Measurements from ENCODE around the gene RSAD1.

RSAD1 gene

GRCh38 chr17:50443505-50443974 is 35.1 kb upstream of the RSAD1 start:
- H3K4me1 ChIP-seq (ENCODE audit: insufficient read depth, poor library complexity, severe bottlenecking), result peaks cover 33% of the 10 kb centered on the region
- peak overlapping the region; percentile 76 for H3K27ac ChIP-seq (ENCODE audit: poor library complexity, severe bottlenecking)
- DNase-seq (ENCODE audit: low spot score) (no peak), ATAC-seq (ENCODE audit: low read depth) (peak; percentile 65)
- no peak for TF ChIP-seq CTCF (IDR thresholded peaks at IDR 0.05; ENCODE audit: poor library complexity, severe bottlenecking)
- H3K4me3 ChIP-seq (ENCODE audit: severe bottlenecking), result no peak overlapping the region
- H3K36me3 ChIP-seq (ENCODE audit: low read depth), result peaks cover 28% of the 10 kb centered on the region
- no peaks in the 10 kb centered on the region for H3K27me3 ChIP-seq (ENCODE audit: insufficient read depth, poor library complexity, severe bottlenecking)
- H3K9me3 ChIP-seq (ENCODE audit: severe bottlenecking), result no peaks in the 10 kb centered on the region

- no peak for TF ChIP-seq CTCF (IDR thresholded peaks at IDR 0.05; ENCODE audit: poor library complexity, severe bottlenecking)
- Histone ChIP-seq H3K27ac (ENCODE audit: poor library complexity, severe bottlenecking) (peak overlapping the region; percentile 2), H3K9me3 (ENCODE audit: severe bottlenecking) (no peaks in the 10 kb centered on the region), H3K4me1 (ENCODE audit: insufficient read depth, poor library complexity, severe bottlenecking) (peaks cover 30% of the 10 kb centered on the region), H3K27me3 (ENCODE audit: insufficient read depth, poor library complexity, severe bottlenecking) (no peaks in the 10 kb centered on the region), H3K36me3 (ENCODE audit: low read depth) (peaks cover 35% of the 10 kb centered on the region), H3K4me3 (ENCODE audit: severe bottlenecking) (no peak overlapping the region)
- DNase-seq (ENCODE audit: low spot score) (no peak), ATAC-seq (ENCODE audit: low read depth) (no peak)
Measured at GRCh38 chr17:50444841-50445715, 33.6 kb upstream of the RSAD1 start.

- Histone ChIP-seq H3K9me3 (ENCODE audit: severe bottlenecking) (no peaks in the 10 kb centered on the region), H3K36me3 (ENCODE audit: low read depth) (peaks cover 36% of the 10 kb centered on the region), H3K4me1 (ENCODE audit: insufficient read depth, poor library complexity, severe bottlenecking) (peaks cover 29% of the 10 kb centered on the region), H3K4me3 (ENCODE audit: severe bottlenecking) (no peak overlapping the region), H3K27me3 (ENCODE audit: insufficient read depth, poor library complexity, severe bottlenecking) (no peaks in the 10 kb centered on the region), H3K27ac (ENCODE audit: poor library complexity, severe bottlenecking) (peak overlapping the region; percentile 2)
- ATAC-seq (ENCODE audit: low read depth), result no peak
- no peak for DNase-seq (ENCODE audit: low spot score)
- TF ChIP-seq CTCF (IDR thresholded peaks at IDR 0.05; ENCODE audit: poor library complexity, severe bottlenecking), result no peak
Measured at GRCh38 chr17:50445730-50446325, 32.8 kb upstream of the RSAD1 start.

- Histone ChIP-seq H3K4me3 (ENCODE audit: severe bottlenecking) (no peak overlapping the region), H3K27ac (ENCODE audit: poor library complexity, severe bottlenecking) (no peak overlapping the region), H3K36me3 (ENCODE audit: low read depth) (peaks cover 30% of the 10 kb centered on the region), H3K9me3 (ENCODE audit: severe bottlenecking) (no peaks in the 10 kb centered on the region), H3K27me3 (ENCODE audit: insufficient read depth, poor library complexity, severe bottlenecking) (no peaks in the 10 kb centered on the region), H3K4me1 (ENCODE audit: insufficient read depth, poor library complexity, severe bottlenecking) (peaks cover 43% of the 10 kb centered on the region)
- DNase-seq (ENCODE audit: low spot score), result no peak
- TF ChIP-seq CTCF (IDR thresholded peaks at IDR 0.05; ENCODE audit: poor library complexity, severe bottlenecking), result no peak
- ATAC-seq (ENCODE audit: low read depth), result no peak
Measured at GRCh38 chr17:50447870-50448595, 30.6 kb upstream of the RSAD1 start.
